ENCODE data around the gene PEBP1. TPM values are rescaled to one million over a fixed set of nuclear protein-coding genes. Genes with fewer than 3 reads are reported as not detected.
A peak's percentile ranks its signal among the peaks of the same experiment; 100 is the strongest.
"Not testable (repeated sequence)": the region's sequence is repeated elsewhere in the genome, so short reads cannot be mapped to it uniquely, and the experiment has no call there.

Gene PEBP1
- total RNA-seq, 2 experiments from 2014 or later, result 96.3 to 104 TPM

- ChIA-PET CTCF (interaction anchor here (0.7 to 1.2 kb wide), 2 partner anchors 63 to 267 kb away, joined by 3 to 6 read pairs; partner anchors contain the start of gene SUDS3), POLR2A (no interaction called here)
- Mint-ChIP-seq H3K36me3 (ENCODE audit: low read depth) (no peaks in the 10 kb centered on the region), H3K4me1 (peaks cover 3% of the 10 kb centered on the region), H3K27ac (no peak overlapping the region), H3K27me3 (peaks cover 4% of the 10 kb centered on the region), H3K4me3 (no peak overlapping the region), H3K9me3 (no peaks in the 10 kb centered on the region)
- DNase-seq, result no peak
These were observed 26.8 kb upstream of the PEBP1 start for GRCh38 chr12:118109088-118109487.

GRCh38 chr12:118119449-118119879, 16.5 kb upstream of the PEBP1 start:
- ChIA-PET CTCF (interaction anchor here (0.6 to 4.6 kb wide), 5 partner anchors 26 to 258 kb away, joined by 3 to 35 read pairs (median 4); partner anchors contain the start of genes SUDS3 and WSB2), POLR2A (no interaction called here)
- Mint-ChIP-seq H3K27ac (peak overlapping the region; percentile 19), H3K27me3 (no peaks in the 10 kb centered on the region), H3K4me3 (no peak overlapping the region), H3K9me3 (no peaks in the 10 kb centered on the region), H3K36me3 (ENCODE audit: low read depth) (no peaks in the 10 kb centered on the region), H3K4me1 (peaks cover 9% of the 10 kb centered on the region)
- no peak for DNase-seq

GRCh38 chr12:118120579-118121363, 15.2 kb upstream of the PEBP1 start:
- peaks cover 9% of the 10 kb centered on the region for H3K4me1 Mint-ChIP-seq
- no peaks in the 10 kb centered on the region for H3K9me3 Mint-ChIP-seq
- ChIA-PET POLR2A (interaction anchor here (0.6 kb wide), 1 partner anchor 81 kb away, joined by 3 read pairs; no protein-coding TSS in a partner anchor), CTCF (interaction anchor here (0.7 to 4.6 kb wide), 7 partner anchors 10 to 256 kb away, joined by 3 to 35 read pairs (median 3); partner anchors contain the start of genes PEBP1 and SUDS3)
- DNase-seq, result peak; percentile 67
- peak overlapping the region; percentile 52 for H3K27ac Mint-ChIP-seq
- no peaks in the 10 kb centered on the region for H3K27me3 Mint-ChIP-seq
- H3K36me3 Mint-ChIP-seq (ENCODE audit: low read depth), result no peaks in the 10 kb centered on the region
- H3K4me3 Mint-ChIP-seq, result no peak overlapping the region

- H3K9me3 Mint-ChIP-seq, result no peaks in the 10 kb centered on the region
- no peaks in the 10 kb centered on the region for H3K27me3 Mint-ChIP-seq
- ChIA-PET POLR2A (no interaction called here), CTCF (interaction anchor here (4.6 kb wide), 1 partner anchor 255 kb away, joined by 35 read pairs; the partner anchor contains the start of gene SUDS3)
- H3K36me3 Mint-ChIP-seq (ENCODE audit: low read depth), result no peaks in the 10 kb centered on the region
- peaks cover 9% of the 10 kb centered on the region for H3K4me1 Mint-ChIP-seq
- DNase-seq, result no peak
- H3K27ac Mint-ChIP-seq, result no peak overlapping the region
- no peak overlapping the region for H3K4me3 Mint-ChIP-seq
These were observed 13.7 kb upstream of the PEBP1 start for GRCh38 chr12:118122264-118122663.

GRCh38 chr12:118124333-118124874, 11.5 kb upstream of the PEBP1 start:
- Mint-ChIP-seq H3K27ac (no peak overlapping the region), H3K4me3 (no peak overlapping the region), H3K36me3 (ENCODE audit: low read depth) (no peaks in the 10 kb centered on the region), H3K9me3 (no peaks in the 10 kb centered on the region), H3K27me3 (no peaks in the 10 kb centered on the region), H3K4me1 (peaks cover 9% of the 10 kb centered on the region)
- CTCF ChIA-PET, result interaction anchor here (0.8 to 4.6 kb wide), 5 partner anchors 11 to 253 kb away, joined by 3 to 35 read pairs (median 4); partner anchors contain the start of genes PEBP1 and SUDS3
- POLR2A ChIA-PET, result no interaction called here
- DNase-seq, result no peak

- no peak for DNase-seq
- no peaks in the 10 kb centered on the region for H3K36me3 Mint-ChIP-seq (ENCODE audit: low read depth)
- CTCF ChIA-PET, result interaction anchor here (0.7 to 1.6 kb wide), 2 partner anchors 29 to 250 kb away, joined by 6 read pairs; partner anchors contain the start of gene SUDS3
These were observed 10.2 kb upstream of the PEBP1 start for GRCh38 chr12:118125743-118126118.

GRCh38 chr12:118126119-118126757, 9.7 kb upstream of the PEBP1 start:
- no peak for DNase-seq
- Mint-ChIP-seq H3K27me3 (no peaks in the 10 kb centered on the region), H3K36me3 (ENCODE audit: low read depth) (no peaks in the 10 kb centered on the region), H3K27ac (no peak overlapping the region), H3K9me3 (no peaks in the 10 kb centered on the region), H3K4me1 (no peaks in the 10 kb centered on the region), H3K4me3 (no peak overlapping the region)
- CTCF ChIA-PET, result interaction anchor here (0.7 to 1.6 kb wide), 3 partner anchors 30 to 250 kb away, joined by 3 to 6 read pairs (median 6); partner anchors contain the start of gene SUDS3
- POLR2A ChIA-PET, result no interaction called here

More at GRCh38 chr12:118125743-118126118, 10.2 kb upstream of the PEBP1 start:
- Mint-ChIP-seq H3K27ac (no peak overlapping the region), H3K27me3 (no peaks in the 10 kb centered on the region), H3K9me3 (no peaks in the 10 kb centered on the region), H3K4me3 (no peak overlapping the region), H3K4me1 (peaks cover 3% of the 10 kb centered on the region)
- POLR2A ChIA-PET, result no interaction called here

- no peak overlapping the region for H3K4me3 Mint-ChIP-seq
- H3K9me3 Mint-ChIP-seq, result no peaks in the 10 kb centered on the region
- H3K4me1 Mint-ChIP-seq, result peaks cover 7% of the 10 kb centered on the region
- no peak for DNase-seq
- H3K27me3 Mint-ChIP-seq, result no peaks in the 10 kb centered on the region
- ChIA-PET POLR2A (no interaction called here), CTCF (interaction anchor here (0.7 kb wide), 1 partner anchor 16 kb away, joined by 3 read pairs; no protein-coding TSS in a partner anchor)
- no peaks in the 10 kb centered on the region for H3K36me3 Mint-ChIP-seq (ENCODE audit: low read depth)
- no peak overlapping the region for H3K27ac Mint-ChIP-seq
These were observed 8.1 kb upstream of the PEBP1 start for GRCh38 chr12:118127867-118128266.

- CTCF ChIA-PET, H3K4me1 Mint-ChIP-seq, POLR2A ChIA-PET: not testable (repeated sequence)
These were observed 6.5 kb upstream of the PEBP1 start for GRCh38 chr12:118129436-118129835.

GRCh38 chr12:118136559-118137003, 657 bp downstream of the PEBP1 start:
- H3K27ac Mint-ChIP-seq, result peak overlapping the region; percentile 91
- no peaks in the 10 kb centered on the region for H3K9me3 Mint-ChIP-seq
- DNase-seq, result peak; percentile 30
- peaks cover 30% of the 10 kb centered on the region for H3K36me3 Mint-ChIP-seq (ENCODE audit: low read depth)
- ChIA-PET CTCF (interaction anchor here (0.9 to 2.1 kb wide), 6 partner anchors 10 to 241 kb away, joined by 3 to 13 read pairs (median 4); partner anchors contain the start of gene SUDS3), POLR2A (interaction anchor here (0.6 kb wide), 1 partner anchor 43 kb away, joined by 6 read pairs; no protein-coding TSS in a partner anchor)
- H3K4me1 Mint-ChIP-seq, result peaks cover 31% of the 10 kb centered on the region
- peak overlapping the region; percentile 91 for H3K4me3 Mint-ChIP-seq
- H3K27me3 Mint-ChIP-seq, result no peaks in the 10 kb centered on the region

More at GRCh38 chr12:118129436-118129835, 6.5 kb upstream of the PEBP1 start:
- not testable (repeated sequence) for DNase-seq; H3K27ac Mint-ChIP-seq; H3K36me3 Mint-ChIP-seq (ENCODE audit: low read depth); H3K4me3 Mint-ChIP-seq; H3K27me3 Mint-ChIP-seq; H3K9me3 Mint-ChIP-seq

- H3K9me3 Mint-ChIP-seq, result no peaks in the 10 kb centered on the region
- H3K36me3 Mint-ChIP-seq (ENCODE audit: low read depth), result peaks cover 33% of the 10 kb centered on the region
- no peak for DNase-seq
- peak overlapping the region; percentile 91 for H3K4me3 Mint-ChIP-seq
- ChIA-PET CTCF (interaction anchor here (1.0 to 1.9 kb wide), 4 partner anchors 10 to 240 kb away, joined by 3 to 7 read pairs (median 4); partner anchors contain the start of gene SUDS3), POLR2A (no interaction called here)
- H3K4me1 Mint-ChIP-seq, result peaks cover 26% of the 10 kb centered on the region
- H3K27ac Mint-ChIP-seq, result peak overlapping the region; percentile 91
- no peaks in the 10 kb centered on the region for H3K27me3 Mint-ChIP-seq
These were observed 1.3 kb downstream of the PEBP1 start for GRCh38 chr12:118137148-118137678.

- CTCF ChIA-PET, result interaction anchor here (0.6 to 2.6 kb wide), 4 partner anchors 9 to 235 kb away, joined by 3 to 12 read pairs (median 5); partner anchors contain the start of gene SUDS3
- H3K27me3 Mint-ChIP-seq, result no peaks in the 10 kb centered on the region
- no peak for DNase-seq
- H3K27ac Mint-ChIP-seq, result no peak overlapping the region
- POLR2A ChIA-PET, result no interaction called here
- peaks cover 52% of the 10 kb centered on the region for H3K36me3 Mint-ChIP-seq (ENCODE audit: low read depth)
- H3K4me3 Mint-ChIP-seq, result no peak overlapping the region
- H3K4me1 Mint-ChIP-seq, result peaks cover 17% of the 10 kb centered on the region
- no peaks in the 10 kb centered on the region for H3K9me3 Mint-ChIP-seq
These were observed 4.9 kb downstream of the PEBP1 start for GRCh38 chr12:118140825-118141224.
